GM18498 (cell line): ENCODE measurements around the gene DHCR24.

Source experiments
- ATAC-seq: cut with Tn5 transposase; IDR thresholded peaks from one replicate; pipeline ENCODE4 v1.9.1; 2021; ENCODE audit warnings: mild to moderate bottlenecking, moderate library complexity; ENCODE audit not compliant: unreplicated experiment

The DHCR24 gene

GRCh38 chr1:54865238-54866073 lies 21.5 kb downstream of the DHCR24 start:
- no peak for ATAC-seq

DNA sequence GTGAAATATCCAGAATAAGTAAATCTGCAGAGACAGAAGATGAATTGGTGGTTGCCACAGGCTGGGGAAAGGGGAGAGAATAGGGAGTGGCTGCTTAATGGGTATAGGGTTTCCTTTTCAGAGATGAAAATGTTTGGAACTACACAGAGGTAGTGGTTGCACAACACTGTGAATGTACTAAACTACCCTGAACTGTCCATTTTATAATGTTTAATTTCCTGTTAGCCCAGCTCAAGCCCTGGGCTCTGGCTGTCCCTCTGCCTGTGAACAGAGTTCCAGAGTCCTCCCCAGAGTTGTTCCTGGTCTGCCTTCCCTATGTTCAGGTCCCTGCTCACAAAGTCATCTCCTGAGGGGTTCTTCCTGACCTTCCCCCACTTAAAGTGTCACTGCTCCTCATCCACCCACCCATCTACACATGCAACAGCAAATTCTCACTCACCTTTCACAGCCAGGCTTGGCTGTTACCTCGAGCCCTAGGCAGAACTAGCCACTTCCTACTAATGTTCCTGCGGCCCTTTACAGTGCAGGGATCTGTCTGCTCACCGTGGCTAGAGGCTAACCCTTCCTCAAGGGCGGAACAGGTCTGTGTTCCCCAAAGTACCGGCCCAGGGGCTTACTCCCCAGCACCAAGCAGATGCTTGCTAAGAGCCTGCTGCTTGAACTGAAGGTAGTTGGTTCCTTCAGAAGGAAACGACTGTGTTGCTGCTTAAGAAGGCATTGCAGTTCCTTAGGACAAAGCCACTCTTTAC lies 22.4 kb downstream of the DHCR24 start:
- ATAC-seq: no peak

- ATAC-seq: no peak
These were observed 23.7 kb downstream of the DHCR24 start for GRCh38 chr1:54863267-54863665.

DNA sequence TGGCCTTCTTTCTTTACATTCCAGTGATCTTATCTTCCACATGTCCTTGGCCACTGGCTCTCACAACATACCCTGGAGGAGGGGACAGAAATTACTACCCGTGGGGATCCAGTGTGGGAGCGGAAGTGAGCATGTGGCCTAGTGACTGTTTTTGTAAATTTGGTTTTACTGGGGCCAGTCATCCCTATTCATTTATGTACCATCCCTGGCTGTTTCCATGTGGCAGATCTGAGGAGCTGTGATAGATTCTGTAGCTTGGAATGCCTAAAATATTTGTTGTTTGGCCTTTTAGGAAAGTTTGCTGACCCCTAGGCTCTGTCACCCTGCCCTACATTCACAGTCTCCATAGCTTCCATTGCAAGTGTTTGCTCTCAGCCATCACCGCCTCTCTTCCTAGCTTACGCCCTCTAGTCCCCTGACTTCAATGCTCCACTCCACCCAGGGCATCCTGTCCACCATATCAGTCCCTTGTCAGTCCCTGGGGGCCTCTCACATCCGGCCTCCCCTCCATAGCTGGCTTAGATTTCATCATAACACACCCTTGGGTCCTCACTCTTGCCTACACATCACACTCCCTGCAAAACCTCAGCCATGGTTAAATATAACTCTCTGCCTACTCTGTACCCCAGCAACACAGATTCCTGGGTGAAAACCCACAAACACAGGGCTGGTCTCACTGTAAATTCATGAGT lies 25.8 kb downstream of the DHCR24 start:
- ATAC-seq: no peak

DNA sequence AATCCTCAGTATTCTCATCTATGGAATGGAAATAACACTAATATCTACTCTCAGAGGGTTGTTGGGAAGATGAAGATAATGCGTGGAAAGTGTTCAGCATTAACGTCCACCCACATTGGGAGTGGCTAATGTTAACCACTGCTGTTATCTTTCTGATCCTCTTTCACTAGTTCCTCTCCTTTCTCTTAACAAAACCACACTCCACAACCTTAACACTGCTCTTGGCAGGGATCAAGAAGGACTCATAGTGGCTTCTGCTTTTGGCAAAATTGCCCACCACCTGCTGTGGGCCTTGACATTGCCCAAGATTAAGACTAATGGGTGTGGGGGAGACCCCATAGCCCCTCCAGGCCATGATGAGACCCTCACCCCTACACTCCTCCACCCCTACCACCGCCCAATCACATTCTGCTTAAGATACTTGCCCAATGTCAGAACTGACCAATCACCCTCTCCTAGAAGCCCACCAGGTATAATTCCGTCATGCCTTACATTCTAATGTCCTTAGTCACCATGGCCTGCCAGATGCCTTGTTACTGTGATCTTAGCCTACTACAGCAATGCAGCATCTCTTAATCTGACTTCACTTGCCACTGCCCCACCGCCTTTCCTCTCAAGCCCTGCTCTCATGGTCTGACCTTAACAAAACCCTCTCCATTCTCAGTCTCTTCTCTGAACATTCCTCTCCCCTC lies 27.1 kb downstream of the DHCR24 start:
- ATAC-seq: no peak

GRCh38 chr1:54857746-54858561 lies 29.0 kb downstream of the DHCR24 start:
- ATAC-seq: no peak

GRCh38 chr1:54857141-54857540 lies 29.9 kb downstream of the DHCR24 start:
- ATAC-seq: no peak

GRCh38 chr1:54854381-54855020 lies 32.5 kb downstream of the DHCR24 start:
- no peak for ATAC-seq

- ATAC-seq: no peak
These were observed 33.1 kb downstream of the DHCR24 start for GRCh38 chr1:54853793-54854370.

GRCh38 chr1:54853096-54853792 lies 33.8 kb downstream of the DHCR24 start:
- no peak for ATAC-seq

GRCh38 chr1:54851936-54852524 lies 35.0 kb downstream of the DHCR24 start:
- ATAC-seq: no peak

GRCh38 chr1:54851406-54851805 lies 35.6 kb downstream of the DHCR24 start:
- no peak for ATAC-seq

GRCh38 chr1:54850737-54851136 lies 36.3 kb downstream of the DHCR24 start:
- ATAC-seq: no peak

GRCh38 chr1:54850069-54850730 lies 36.8 kb downstream of the DHCR24 start:
- ATAC-seq: no peak

- ATAC-seq: no peak
These were observed 37.6 kb downstream of the DHCR24 start for GRCh38 chr1:54849219-54850068.

- no peak for ATAC-seq
These were observed 38.7 kb downstream of the DHCR24 start for GRCh38 chr1:54848134-54848948.
